ENCODE data around the gene RASSF9.

The RASSF9 gene

DNA sequence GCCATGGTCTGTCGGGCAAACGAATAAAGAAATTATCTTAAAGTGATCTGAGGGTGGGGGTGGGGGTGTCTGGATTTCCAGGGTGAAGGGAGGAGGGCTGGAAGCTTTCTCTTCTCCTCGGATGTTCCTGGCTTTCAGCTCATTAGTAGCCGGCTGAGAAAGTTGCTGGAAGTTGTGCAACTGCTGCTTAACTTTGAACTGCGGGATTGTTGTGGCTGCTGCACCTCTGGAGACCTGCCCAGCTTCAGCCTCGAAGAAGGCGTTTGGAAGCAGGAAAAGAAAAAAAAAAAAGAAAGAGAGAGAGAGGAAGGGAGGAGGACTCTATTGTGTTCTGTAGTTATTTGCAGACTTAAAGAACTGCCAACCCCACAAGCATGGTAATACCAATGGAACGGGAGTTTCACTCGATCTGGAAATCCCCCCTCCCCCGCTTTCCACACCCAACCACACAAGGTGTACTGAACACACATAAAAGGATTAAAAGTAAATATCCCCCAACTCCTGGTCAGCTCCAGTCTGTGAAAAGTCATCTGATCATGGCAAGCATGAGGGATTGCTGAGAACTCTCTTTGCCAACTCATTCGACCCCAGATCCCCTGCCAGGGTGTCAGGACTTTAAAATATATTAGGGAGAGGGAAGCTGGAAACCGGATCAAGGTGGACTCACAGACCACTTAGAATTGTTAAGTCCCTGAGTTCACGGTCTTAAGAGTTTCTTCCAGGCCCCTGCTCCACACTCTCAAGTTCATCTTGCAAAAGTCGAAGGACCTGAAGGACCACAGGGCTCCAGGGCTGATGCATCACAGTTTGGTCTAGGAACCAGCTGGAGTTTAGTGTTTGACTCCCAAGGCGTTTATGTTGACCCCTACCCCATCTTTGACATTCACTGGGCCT lies at the start of gene RASSF9:
Gene RASSF9 (minus strand): TSS at position 213 of the 894 bp plus-strand sequence. CDS start 208 bp downstream, at position 5.
- no peak for DNase-seq

DNA sequence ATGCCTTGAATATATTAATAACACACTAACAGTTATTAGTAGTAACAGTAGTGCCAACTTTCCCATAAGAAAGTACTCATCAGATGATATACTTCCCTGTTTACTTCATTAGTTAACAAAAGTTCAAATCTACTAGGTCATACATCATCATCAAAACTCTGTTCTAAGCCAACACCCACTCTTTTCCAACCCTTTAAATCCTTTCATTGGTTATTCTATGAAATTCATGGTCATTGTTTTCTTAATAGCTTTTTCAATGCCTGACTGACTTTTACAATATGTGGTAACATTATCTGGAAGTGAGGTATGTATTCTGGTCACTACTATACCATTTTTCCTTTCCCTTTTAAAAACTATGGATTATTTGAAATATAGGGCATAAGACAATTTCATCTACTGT lies 47.6 kb upstream of the RASSF9 start:
- no peak for DNase-seq

DNA sequence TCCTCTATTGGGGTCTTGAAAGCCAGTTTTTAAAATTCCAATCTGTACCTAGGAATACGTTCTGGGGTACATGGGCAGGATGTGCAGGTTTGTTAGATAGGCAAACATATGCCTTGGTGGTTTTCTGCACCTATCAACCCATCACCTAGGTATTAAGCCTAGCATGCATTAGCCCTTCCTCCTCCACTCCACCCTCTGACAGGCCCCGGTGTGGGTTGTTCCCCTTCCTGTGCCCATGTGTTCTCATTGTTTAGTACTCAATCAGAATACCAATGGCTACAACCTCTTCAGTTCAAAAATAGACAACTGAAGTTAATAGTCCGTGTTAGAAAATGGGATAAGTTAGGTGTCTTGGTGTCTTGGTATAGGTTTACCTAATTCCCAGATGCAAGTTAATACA lies 41.2 kb upstream of the RASSF9 start:
- no peak for DNase-seq

DNA sequence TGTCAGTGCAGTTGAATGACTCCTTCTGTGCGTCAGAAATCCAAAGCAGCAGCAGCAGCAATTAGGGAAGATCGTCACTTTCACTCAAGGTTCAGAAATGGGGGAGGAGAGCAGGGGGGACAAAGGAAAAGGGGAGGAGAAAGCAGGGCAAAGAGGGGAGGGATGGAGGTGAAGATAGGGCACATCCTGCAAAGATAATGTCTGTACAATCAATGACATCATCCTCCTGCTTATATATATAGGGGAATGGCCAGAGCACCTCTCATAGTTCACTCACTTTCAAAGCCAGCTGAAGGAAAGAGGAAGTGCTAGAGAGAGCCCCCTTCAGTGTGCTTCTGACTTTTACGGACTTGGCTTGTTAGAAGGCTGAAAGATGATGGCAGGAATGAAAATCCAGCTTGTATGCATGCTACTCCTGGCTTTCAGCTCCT lies 37.8 kb upstream of the RASSF9 start, which contains the start of gene NTS:
Gene NTS (plus strand): TSS at position 265 of the 431 bp plus-strand sequence. CDS start 109 bp downstream, at position 374.
- no peak for DNase-seq

DNA sequence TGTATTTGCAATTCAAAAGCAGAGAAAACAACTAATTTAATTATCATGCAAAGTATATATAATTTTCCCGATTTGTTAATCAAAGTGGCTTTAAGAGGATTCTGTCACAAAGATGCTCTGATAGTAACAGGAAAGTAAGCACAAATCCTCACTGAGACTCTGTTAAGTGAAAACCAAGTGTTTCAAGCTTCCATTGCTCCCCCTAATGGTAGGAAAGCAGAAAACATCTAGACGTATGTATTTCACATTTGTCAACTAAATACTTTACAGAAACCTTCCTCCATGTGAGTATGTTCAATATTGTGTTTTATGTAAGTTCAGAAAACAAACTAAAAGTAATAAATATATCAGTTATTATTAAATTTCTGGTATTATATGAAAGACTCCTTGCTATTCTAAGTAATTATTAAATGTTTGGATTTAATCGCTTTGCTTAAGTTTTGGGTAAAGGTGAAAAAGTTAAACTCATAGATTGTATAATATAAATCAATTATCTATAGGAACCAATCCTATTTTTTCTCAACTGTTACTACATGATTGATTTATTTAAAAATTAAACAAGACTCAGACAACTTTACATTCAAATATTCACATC lies 36.4 kb upstream of the RASSF9 start:
- no peak for DNase-seq

DNA sequence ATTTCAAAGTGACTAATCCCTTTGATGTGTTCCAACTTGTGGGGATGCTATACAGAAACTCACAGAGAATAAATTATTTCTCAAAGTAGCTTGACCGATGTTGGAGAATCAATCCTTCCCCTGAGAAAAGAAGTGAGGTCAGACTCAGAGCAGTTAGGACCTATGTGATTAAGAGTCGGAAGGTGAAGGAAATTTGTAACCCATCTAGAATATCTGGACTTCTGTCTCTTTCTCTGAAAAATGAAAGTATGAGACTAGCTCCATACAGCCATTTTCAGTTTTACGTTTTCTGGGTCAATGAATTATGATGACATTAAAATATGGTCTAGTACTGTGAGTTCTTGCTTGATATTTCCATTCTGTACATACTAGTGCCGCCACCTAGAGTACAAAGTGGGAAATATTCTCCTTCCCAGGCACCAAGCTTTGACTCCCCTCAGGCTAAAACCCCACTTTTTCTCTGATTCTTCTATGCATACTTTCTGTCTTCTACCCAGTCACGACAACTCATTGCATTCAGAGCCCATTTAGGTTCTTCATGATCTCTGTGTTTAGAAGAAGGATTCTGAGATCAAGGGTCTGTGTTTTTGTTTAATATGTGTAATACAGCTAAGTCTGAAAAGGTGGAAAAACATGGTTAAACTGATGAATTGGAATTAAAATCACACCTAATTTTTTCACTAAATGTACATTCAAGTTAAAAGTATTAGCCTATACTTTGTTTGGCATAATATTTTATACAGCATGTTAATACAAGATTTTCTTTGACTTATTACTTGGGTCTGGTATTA lies 31.0 kb upstream of the RASSF9 start:
- DNase-seq = no peak

DNA sequence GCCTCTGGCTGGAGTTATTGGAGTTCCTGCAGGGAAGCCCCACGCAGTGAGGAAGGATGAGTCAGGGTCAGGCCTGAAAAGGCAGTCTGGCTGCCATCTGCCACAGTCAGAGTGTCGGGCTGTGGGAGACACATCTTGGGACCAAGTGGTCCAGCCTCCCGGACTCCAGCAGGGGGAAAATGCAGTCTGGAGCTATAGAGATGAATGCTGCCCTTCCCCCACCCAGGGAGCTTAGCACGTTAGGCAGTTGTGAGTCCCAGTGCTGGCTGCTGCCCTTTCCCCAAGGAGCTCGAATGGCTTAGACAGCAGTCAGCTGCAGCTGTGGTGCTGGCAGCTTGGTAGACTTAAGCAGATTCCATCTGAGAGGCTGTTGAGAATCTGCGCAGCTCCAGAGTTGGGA lies 29.7 kb upstream of the RASSF9 start:
- DNase-seq = no peak

DNA sequence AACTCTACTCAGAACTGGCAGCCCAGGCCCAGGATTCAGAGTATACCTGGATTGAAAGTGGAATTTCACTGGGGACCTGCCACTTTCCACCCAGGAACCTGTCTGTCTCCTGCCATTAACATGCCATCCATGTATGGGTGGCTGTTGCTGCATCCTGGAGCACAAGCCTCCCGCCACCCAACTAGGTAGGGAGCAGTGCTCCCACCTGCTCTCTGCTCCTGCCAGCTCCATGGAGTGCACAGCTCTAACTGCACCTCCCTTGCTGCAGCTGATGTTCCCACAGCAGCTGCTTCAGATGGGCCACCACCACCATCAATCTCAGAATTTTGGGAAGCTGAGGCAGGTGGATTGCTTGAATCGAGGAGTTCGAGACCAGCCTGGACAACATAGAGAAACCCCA lies 20.8 kb upstream of the RASSF9 start:
- DNase-seq = no peak

DNA sequence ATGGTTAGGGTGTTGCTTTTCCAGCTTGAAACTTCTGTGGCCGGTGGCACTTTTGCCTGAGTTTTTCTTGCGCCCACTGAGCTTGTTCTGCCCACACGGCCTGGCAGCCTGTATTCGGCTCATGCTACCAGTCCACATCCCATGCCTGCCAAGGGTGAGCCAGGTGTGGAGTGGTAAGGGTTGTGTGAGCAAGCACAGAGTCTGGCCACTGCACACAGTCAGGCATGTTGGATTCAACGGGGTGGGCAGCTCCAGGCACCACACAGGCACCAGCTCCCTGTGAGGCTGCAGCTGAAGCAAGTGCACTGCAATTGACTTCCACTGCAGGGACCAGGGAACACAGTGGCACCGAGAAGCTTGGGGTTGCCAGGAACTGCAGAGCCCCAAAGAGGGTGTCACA lies 19.1 kb upstream of the RASSF9 start:
- DNase-seq = no peak

DNA sequence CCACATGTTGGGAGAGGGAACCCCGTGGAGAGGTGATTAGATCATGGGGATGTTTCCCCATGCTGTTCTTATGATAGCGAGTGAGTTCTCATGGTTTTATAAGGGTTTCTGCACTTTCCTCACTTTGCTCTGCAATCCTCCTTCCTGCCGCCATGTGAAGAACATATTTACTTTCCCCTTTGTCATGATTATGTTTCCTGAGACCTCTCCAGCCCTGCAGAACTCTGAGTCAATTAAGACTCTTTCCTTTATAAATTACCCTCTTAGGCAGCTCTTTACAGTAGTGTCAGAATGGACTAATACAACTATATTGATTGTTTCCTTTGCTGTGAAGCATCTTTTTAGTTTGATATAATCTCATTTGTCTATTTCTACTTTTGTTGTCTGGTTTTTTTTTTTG lies 13.1 kb upstream of the RASSF9 start:
- no peak for DNase-seq

DNA sequence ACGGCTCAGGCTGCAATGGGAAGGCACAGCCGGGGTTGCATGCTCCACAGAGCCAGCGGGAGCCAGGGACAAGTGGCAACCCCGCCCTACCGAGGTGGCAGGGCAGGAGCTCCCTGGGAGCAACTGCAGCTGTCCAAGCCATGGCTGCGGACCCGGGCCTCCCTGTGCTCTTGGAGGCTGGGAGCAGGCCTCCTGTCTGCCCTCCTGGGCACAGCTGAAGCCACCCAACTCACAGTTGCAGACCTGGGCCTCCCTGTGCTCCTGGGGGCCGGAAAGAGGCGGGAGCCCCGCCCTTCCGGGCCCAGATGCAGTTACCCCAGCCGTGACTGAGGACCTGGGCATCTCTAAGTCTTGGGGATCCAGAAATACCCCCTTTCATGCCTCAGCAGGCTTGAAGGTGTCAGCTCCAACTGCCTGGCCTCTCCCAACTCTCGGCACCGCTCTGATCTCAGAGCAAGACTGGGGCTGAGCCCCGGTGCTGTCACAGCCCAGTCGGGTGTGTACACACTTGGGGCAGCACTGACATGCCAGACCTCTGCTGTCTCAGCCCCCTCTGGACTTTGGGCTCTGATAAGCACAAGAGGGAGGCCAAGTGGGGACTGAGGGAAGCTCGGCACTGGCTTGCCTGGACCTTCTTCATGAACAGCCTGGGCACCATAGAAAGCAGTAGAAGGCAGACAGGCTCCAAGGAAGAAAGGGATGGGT lies 7.5 kb upstream of the RASSF9 start:
- DNase-seq = no peak

DNA sequence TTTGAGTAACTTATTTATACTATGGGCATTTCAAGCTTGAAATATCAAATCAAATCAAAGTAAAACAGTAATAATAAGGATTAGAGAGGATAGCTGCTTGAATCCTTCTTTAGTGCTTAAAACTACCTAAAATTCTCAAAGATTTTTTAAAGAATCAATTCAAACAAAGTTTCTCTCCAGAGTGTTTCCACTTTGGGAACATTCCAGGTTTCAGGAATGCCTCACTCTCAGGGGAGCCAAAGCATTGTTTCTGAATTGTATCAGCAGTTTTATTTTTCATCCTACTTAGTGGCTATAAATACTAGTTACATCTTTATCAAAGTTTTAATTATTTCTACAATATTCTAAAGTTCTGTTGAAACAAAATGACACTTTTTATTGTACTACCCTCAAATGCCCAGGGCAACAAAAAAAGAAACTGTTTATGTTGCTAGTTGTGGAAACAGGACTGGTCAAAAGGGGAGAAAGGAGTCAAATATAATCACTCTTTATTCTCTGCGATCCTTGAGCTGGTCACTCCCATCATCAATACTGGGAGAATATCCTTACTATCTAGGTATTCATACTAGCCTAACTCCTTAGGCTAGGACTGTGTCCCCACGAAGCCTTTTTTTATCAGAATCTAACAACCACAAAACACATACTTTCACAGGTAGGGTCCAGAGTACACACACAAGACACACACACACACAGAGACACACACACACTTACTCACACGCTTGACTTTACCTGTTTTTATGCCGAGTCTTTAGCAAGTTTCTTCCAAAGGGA lies 598 bp downstream of the RASSF9 start:
- no peak for DNase-seq

DNA sequence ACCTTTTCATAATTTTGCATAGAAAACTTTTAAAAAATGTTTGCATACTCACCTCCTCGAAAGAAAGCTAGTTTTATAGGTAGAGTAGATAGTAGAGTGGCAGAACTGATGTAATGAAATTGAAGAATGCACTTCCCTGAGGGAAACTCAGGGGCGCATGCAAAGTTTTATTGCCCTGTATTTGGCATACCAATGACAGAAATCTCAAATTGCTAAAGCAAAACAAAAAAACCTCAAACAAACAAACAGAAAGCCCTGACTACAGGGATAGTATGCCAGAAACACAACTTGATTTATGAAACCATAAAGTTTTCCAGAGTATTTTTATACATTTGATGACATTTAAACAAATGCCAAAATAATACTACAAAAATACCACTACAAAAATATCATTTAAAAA lies 1.8 kb downstream of the RASSF9 start:
- no peak for DNase-seq

DNA sequence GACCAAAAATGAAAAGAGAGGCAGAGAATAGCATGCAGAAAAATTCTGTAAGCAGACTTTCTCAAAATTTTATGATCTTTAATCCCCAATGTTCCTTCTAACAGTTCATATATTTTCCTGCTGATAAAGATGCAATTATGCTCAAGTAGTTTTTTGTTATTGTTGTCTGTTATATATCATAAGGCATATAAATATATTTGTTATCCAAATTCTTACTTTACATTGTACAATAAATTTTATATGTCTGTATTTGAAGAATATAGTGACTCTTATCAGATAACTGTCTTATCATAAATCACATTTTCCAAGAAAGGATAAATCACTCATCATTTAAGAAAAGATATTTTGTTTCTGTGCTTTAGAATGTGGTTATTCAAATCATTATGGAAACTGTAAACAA lies 2.6 kb downstream of the RASSF9 start:
- DNase-seq = no peak

DNA sequence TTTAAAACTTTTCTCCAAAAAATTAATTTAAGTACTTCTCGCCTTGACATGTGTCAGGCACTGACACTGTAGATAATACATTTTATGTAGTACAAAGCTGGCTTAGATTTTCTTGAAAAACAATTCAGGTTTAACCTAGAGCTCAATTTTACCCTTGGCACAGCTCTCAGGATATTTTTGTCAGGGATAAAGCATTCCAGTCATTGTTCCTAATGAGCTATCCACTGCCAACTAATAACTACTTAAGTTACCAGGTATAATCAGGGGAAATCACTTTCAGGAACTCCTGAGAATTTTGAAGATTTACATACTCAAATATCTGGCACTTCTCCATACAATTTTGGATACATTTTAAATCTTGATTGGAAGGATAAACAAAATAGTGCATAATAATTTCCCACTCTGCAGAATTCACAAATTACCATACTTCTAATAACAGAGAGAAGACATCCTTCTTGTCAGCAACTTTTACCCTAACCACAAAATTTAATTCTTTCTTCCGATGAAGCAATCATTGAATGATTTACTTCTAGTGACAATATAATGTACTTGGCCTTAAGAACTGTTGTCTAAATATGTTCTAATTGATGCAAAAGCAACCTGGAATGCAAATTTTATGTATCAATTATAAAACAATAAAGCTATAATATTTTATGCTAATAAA lies 4.8 kb downstream of the RASSF9 start:
- no peak for DNase-seq

DNA sequence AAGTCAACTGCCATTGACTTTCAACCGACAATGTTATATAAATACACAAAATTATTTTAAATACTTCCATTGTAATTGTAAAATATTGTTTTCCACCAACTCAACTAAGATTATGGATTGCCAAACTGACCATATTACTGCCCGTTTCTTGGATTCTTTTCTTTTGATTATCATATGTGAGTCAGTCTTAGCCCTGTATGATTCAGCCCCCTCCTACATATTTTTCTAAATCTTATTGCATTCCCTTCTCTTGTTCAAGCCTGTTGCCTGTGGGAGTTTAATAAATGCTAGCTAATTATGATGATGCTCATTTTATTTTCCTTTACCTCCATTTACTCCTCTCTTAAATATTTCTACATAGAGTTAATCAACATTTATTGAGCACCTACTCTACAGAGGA lies 6.8 kb downstream of the RASSF9 start:
- no peak for DNase-seq

DNA sequence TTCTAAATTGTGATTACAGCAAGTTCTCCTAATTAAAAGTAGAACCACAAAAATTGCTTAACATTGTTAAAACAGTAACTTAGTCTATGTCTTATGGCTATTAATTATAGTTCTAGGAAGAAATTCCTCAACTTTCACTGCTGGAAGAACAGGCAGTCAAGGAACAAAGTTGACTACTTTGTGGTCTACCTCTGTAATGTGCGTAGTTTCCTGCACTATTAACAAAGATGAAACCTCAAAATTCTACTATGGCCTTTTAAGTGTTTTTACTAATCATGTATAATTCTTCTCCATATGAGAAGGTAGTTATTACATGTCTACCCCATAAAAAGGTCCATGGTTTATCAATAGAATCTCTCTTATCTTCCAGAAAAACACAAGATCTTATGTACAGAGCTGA lies 7.6 kb downstream of the RASSF9 start:
- no peak for DNase-seq

DNA sequence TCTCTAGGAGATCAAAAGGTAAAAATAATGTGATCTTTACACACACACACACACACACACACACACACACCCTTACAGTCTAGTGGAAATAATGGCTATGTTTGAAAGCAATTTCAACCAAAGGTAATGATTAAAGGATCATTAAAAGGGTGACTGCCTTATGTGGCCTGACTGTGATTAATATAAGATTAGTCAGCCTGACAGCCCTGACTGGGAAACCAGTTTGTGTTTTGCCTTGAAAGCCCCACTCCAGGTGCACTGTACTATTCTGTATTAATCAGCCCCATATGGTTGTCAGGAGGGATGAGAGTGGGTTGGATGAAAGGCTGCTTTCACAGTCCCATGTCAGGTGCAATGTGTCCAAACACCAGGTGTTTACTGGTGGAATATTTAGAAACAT lies 10.5 kb downstream of the RASSF9 start:
- DNase-seq = no peak

DNA sequence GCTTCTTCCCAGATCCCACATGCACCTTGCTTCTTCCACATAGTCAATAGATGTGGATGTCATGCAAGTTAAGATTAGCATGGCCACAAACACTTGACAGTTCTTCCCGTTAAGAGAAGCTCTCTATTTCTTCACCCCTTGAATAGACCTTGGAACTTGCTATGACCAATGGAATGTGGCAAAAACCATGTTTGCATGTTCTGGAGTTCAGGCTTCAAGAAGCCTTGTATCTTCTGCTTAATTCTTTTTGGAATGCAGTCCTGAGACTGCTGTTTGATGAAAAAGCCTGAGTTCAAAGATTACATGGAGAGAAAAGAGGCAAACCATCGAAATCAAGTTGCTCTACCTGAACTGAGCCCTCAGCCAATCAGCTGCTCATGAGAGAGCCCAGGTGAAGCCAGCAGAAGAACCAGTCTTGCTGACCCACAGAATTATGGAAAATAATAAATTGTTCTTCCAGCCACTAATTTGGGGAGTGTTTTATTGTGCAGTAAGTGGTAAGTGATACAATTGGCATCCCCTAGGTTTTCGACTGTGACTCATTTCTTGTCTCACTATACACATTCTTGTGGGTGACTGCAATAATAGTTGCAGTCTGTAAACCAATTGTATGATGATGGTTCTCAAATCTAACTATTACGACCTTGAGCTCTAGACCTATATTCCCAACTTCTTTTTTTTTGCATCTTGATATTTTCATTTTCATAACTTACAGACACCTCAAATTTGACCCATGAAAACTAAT lies 12.6 kb downstream of the RASSF9 start:
- DNase-seq = no peak

DNA sequence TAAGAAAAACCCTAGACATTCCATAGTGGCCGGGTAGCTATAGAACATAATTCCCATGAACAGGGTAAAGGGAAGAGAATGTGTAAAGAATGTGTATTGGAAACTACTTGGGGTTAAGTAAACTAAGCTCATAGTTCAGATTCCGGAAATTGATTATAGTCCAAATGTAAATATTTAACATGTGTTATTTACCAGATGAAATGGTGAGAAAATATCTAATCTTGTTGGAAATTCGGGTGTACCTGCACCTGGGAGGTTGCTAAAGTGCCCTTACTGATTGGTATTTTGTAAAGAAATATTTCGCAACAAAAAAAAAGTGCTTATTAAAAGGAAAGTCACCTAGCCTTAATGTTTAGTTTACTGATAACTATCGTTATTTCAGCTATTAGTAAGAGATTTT lies 14.4 kb downstream of the RASSF9 start:
- no peak for DNase-seq

DNA sequence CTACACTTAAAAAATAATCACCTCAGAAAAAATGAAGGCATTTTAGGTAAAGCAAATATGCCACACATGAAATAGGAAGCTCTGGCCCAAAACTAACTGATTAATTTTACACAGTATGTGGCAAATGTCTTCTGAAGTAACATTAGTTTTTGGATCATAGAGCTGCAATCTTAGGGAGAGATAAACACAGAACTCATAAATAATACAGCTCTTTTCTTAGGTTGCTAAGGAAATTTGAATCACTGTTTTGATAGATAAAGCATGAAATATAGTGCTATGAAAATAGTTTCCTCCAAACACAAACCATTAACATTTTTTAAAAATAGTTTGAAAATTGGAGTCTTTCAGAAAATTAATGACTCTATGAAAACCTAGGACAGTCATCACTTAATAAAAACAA lies 15.0 kb downstream of the RASSF9 start:
- DNase-seq = no peak
